K562 (cell line): ENCODE data around the gene ANKMY1. TPM values are rescaled to one million over a fixed set of nuclear protein-coding genes. Genes with fewer than 3 reads are reported as not detected.

ENCODE experiments used
- PREB ChIP-seq: sonication (generic); formaldehyde crosslinking; IDR thresholded peaks from 2 replicates; pipeline ENCODE4 v1.8.1; 2023; ENCODE audit warnings: mild to moderate bottlenecking, missing genetic modification reagents
- SIN3A ChIP-seq, 2 experiments: fragments of 150-350 bp in 1 of 2; IDR thresholded peaks; 2 replicates each; pipeline ENCODE4 v1.6.1; 2011 to 2016; ENCODE audit warnings: borderline replicate concordance in 2 of 2, low read depth in 2 of 2, low read length in 2 of 2, mild to moderate bottlenecking in 2 of 2, moderate library complexity in 2 of 2; ENCODE audit not compliant: control insufficient read depth in 1 of 2
- ZBTB11 ChIP-seq, 3 experiments: fragments of 200-800 bp in 1 of 3; fragments of 250-450 bp in 1 of 3; fragments of 450-650 bp in 1 of 3; sonication (Bioruptor Pico) in 1 of 3; sonication (Bioruptor generic) in 1 of 3; formaldehyde crosslinking in 1 of 3; IDR thresholded peaks; 2 replicates each; pipeline versions ENCODE4 v1.6.1 to v1.8.0; 2016 to 2022; ENCODE audit warnings: mild to moderate bottlenecking in 2 of 3, missing genetic modification characterization in 2 of 3, missing compliant biosample characterization in 1 of 3, moderate library complexity in 1 of 3
- polyA plus RNA-seq, 8 experiments: library from polyadenylated mRNA; depleted of rRNA in 4 of 8; stranded (reverse) in 5 of 8; unstranded in 3 of 8; fragments of >200 nt; fragmentation: Nextera tagmentation in 2 of 8; fragmentation: Illumina TruSeq in 1 of 8; extraction: Ambion mirVana in 2 of 8; extraction: Trizol in 1 of 8; gene quantifications; 2 replicates each; pipeline versions ENCODE4 v1.2.1 to v1.2.3, GENCODE V29; 2011 to 2014; ENCODE audit warnings: inconsistent platforms in 1 of 8, missing spikeins in 1 of 8
- total RNA-seq, 7 experiments: library from RNA; depleted of rRNA in 6 of 7; stranded (reverse); fragments of >200 nt in 6 of 7; fragmentation: Illumina TruSeq in 2 of 7; extraction: Trizol in 2 of 7; gene quantifications; 2 replicates each; pipeline versions ENCODE4 v1.2.1 to v1.2.3, GENCODE V29; 2011 to 2021; ENCODE audit warnings: low replicate concordance in 1 of 7

ANKMY1 gene
- total and polyA plus RNA-seq, 9 of the 15 experiments (the other 6 are each of a cell fraction or from before 2014, with no cell fraction given), result 0.75 to 15.1 (median 11.7) TPM

- no peak for TF ChIP-seq ZBTB11 (CRISPR knock-in tag; IDR thresholded peaks at IDR 0.05)
- TF ChIP-seq PREB, result no peak
- no peak for TF ChIP-seq SIN3A (IDR thresholded peaks at IDR 0.05; ENCODE audit: borderline replicate concordance in 2 of 2, control insufficient read depth in 1 of 2, low read depth in 2 of 2, low read length in 2 of 2)
Measured at GRCh38 chr2:240458044-240458899, 99.5 kb downstream of the ANKMY1 start (continued).
